ENCODE data around the gene TMBIM1. TPM values are rescaled to one million over a fixed set of nuclear protein-coding genes. Genes with fewer than 3 reads are reported as not detected.

Gene TMBIM1
- total and polyA plus RNA-seq, 9 of the 15 experiments (the other 6 are each of a cell fraction or from before 2014, with no cell fraction given) = 14.2 to 105 (median 47.0) TPM

DNA sequence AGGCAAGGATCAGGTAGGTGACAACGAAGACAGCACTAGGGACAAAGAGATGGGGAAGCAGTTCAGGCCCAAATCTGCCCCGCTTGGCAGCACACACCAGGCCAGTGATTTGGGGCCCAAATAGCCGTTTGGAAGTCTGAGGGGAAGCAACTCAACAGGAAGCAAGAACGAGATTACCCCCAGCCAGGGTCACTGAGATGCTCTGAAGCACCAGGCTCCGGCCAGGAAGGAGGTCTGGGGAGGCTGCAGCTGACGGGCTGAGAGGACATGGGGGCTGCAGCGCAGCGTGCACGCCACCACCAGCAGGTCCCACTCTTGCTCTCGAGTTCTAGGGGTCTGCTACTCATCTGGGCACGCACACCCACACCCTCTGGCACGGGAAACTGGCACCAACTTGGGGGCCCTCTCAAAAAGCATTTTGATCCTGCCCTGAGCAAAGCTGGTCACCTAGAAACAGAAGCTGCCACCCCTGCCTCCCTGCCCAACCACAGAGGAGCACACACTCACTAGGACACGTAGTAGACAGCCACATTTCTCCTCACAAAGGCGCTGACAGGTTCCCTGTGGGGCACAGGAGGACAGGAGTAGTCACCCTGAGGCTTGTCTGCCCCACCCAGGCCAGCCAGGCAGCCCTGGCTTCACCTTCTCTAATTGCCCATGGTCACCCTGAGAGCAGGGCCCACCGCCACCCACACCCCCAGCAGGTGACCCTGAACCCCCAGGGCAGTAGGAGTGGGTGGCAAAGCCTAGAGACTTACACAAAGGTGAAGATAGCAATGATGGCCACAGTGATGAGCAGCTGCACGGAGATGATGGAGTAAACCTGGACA is 13.6 kb downstream of the TMBIM1 start:
- CTCF ChIA-PET (ENCODE audit: low intra/inter-chr PET ratio) = no interaction called here
- H2AFZ ChIP-seq (ENCODE audit: low read depth, low read length) = no peak overlapping the region

GRCh38 chr2:218277921-218278320 is 14.4 kb downstream of the TMBIM1 start:
- Histone ChIP-seq H3K36me3 (ENCODE audit: control insufficient read depth, insufficient read depth, low read length) (peaks cover 92% of the 10 kb centered on the region), H3K9me3 (replicated peaks; ENCODE audit: control insufficient read depth, insufficient read depth, low read depth, low read length) (no peaks in the 10 kb centered on the region), H3K9ac (ENCODE audit: insufficient read depth in 1 of 2, low read depth in 2 of 2, low read length in 2 of 2) (no peak overlapping the region), H3K9me1 (ENCODE audit: control insufficient read depth, insufficient read depth, low read length) (no peaks in the 10 kb centered on the region), H3K4me1 (replicated peaks in 1 of 2; ENCODE audit: control insufficient read depth in 2 of 2, insufficient read depth in 2 of 2, low read length in 2 of 2) (peaks cover 0 to 14% of the 10 kb centered on the region in 2 experiments; a peak in 3 of 5 replicates), H3K27ac (ENCODE audit: extremely low read depth, low read depth, low read length) (no peak overlapping the region), H2AFZ (ENCODE audit: low read depth, low read length) (no peak overlapping the region), H3K4me2 (ENCODE audit: insufficient read depth, low read length) (no peak overlapping the region), H3K27me3 (ENCODE audit: control insufficient read depth in 2 of 2, insufficient read depth in 2 of 2, low read length in 2 of 2) (no peaks in the 10 kb centered on the region), H3K79me2 (ENCODE audit: control insufficient read depth, insufficient read depth, low read length) (peaks cover 15% of the 10 kb centered on the region), H3K4me3 (no peak overlapping the region), H4K20me1 (replicated peaks; ENCODE audit: control insufficient read depth, insufficient read depth, low read length) (0 out of 2 replicates have a peak, but pooled peaks cover 5% of the 10 kb centered on the region)
- in situ Hi-C loops (cut with MboI) = no loop called here
- intact Hi-C loops (cut with micrococcal nuclease) = loop anchor here (10.0 kb wide), 1 partner anchor 367 kb away; no protein-coding TSS in a partner anchor
- CTCF ChIA-PET (ENCODE audit: low intra/inter-chr PET ratio) = no interaction called here
- DNase-seq (ENCODE audit: extremely low read depth in 1 of 4, low spot score in 3 of 4) = no peak
- FAIRE-seq = no peak
- POLR2A ChIA-PET = interaction anchor here (2.7 kb wide), 1 partner anchor 9 kb away, joined by 9 read pairs; no protein-coding TSS in a partner anchor
- WGBS (ENCODE audit: insufficient coverage, low coverage, missing lambda C conversion rate) = 84% methylated on average over 6 of the region's 7 CpGs
- ATAC-seq = no peak
- no TSS peak for BruUV-seq (replicated peaks)
- TF ChIP-seq, protein P1, sequence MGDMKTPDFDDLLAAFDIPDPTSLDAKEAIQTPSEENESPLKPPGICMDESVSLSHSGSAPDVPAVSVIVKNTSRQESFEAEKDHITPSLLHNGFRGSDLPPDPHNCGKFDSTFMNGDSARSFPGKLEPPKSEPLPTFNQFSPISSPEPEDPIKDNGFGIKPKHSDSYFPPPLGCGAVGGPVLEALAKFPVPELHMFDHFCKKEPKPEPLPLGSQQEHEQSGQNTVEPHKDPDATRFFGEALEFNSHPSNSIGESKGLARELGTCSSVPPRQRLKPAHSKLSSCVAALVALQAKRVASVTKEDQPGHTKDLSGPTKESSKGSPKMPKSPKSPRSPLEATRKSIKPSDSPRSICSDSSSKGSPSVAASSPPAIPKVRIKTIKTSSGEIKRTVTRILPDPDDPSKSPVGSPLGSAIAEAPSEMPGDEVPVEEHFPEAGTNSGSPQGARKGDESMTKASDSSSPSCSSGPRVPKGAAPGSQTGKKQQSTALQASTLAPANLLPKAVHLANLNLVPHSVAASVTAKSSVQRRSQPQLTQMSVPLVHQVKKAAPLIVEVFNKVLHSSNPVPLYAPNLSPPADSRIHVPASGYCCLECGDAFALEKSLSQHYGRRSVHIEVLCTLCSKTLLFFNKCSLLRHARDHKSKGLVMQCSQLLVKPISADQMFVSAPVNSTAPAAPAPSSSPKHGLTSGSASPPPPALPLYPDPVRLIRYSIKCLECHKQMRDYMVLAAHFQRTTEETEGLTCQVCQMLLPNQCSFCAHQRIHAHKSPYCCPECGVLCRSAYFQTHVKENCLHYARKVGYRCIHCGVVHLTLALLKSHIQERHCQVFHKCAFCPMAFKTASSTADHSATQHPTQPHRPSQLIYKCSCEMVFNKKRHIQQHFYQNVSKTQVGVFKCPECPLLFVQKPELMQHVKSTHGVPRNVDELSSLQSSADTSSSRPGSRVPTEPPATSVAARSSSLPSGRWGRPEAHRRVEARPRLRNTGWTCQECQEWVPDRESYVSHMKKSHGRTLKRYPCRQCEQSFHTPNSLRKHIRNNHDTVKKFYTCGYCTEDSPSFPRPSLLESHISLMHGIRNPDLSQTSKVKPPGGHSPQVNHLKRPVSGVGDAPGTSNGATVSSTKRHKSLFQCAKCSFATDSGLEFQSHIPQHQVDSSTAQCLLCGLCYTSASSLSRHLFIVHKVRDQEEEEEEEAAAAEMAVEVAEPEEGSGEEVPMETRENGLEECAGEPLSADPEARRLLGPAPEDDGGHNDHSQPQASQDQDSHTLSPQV (IDR thresholded peaks at IDR 0.05) = no peak
- TF ChIP-seq ZNF12 (CRISPR knock-in tag; IDR thresholded peaks at IDR 0.05) = no peak
- TF ChIP-seq SMC3 (conservative IDR thresholded peaks at IDR 0.05; ENCODE audit: insufficient read depth, low read depth, low read length) = no peak
- TF ChIP-seq SLC30A9 (CRISPR knock-in tag; IDR thresholded peaks at IDR 0.05) = no peak
- no peak for TF ChIP-seq NFE2L1 (tag; IDR thresholded peaks at IDR 0.05; ENCODE audit: borderline replicate concordance, low read depth)
- TF ChIP-seq HDAC6 (IDR thresholded peaks at IDR 0.05; ENCODE audit: low read depth, low read length) = no peak

More for the DNA sequence above, 13.6 kb downstream of the TMBIM1 start:
- H3K4me3 ChIP-seq = no peak overlapping the region
- TF ChIP-seq RBM22 (IDR thresholded peaks at IDR 0.05; ENCODE audit: low read depth, low read length, poor library complexity, severe bottlenecking) (peak; percentile 15), RBFOX2 (IDR thresholded peaks at IDR 0.05; ENCODE audit: low read depth, low read length) (peak; percentile 51), POLR2G (IDR thresholded peaks at IDR 0.05; ENCODE audit: low read depth, low read length) (peak; percentile 44), FIP1L1 (IDR thresholded peaks at IDR 0.05; ENCODE audit: low read depth, low read length, poor library complexity, severe bottlenecking) (no peak)
- H3K9ac ChIP-seq (ENCODE audit: insufficient read depth in 1 of 2, low read depth in 2 of 2, low read length in 2 of 2) = 0 out of 4 replicates have a peak overlapping the region, but pooled peaks of 1 of the 2 experiments have one; percentile 55
- H3K27ac ChIP-seq (ENCODE audit: extremely low read depth, low read depth, low read length) = no peak overlapping the region
- no peaks in the 10 kb centered on the region for H3K9me1 ChIP-seq (ENCODE audit: control insufficient read depth, insufficient read depth, low read length)
- ATAC-seq (no peak), DNase-seq (ENCODE audit: extremely low read depth in 1 of 4, low spot score in 3 of 4) (no peak), FAIRE-seq (no peak)
- H3K4me2 ChIP-seq (ENCODE audit: insufficient read depth, low read length) = no peak overlapping the region
- H3K9me3 ChIP-seq (replicated peaks; ENCODE audit: control insufficient read depth, insufficient read depth, low read depth, low read length) = no peaks in the 10 kb centered on the region
- POLR2A ChIA-PET = interaction anchor here (2.7 kb wide), 1 partner anchor 8 kb away, joined by 9 read pairs; no protein-coding TSS in a partner anchor
- no TSS peak for BruUV-seq (replicated peaks)
- peaks cover 23% of the 10 kb centered on the region for H3K79me2 ChIP-seq (ENCODE audit: control insufficient read depth, insufficient read depth, low read length)
- in situ Hi-C loops (cut with MboI) (no loop called here), intact Hi-C loops (cut with micrococcal nuclease) (loop anchor here (10.0 kb wide), 1 partner anchor 366 kb away; no protein-coding TSS in a partner anchor)
- H4K20me1 ChIP-seq (replicated peaks; ENCODE audit: control insufficient read depth, insufficient read depth, low read length) = 0 out of 2 replicates have a peak, but pooled peaks cover 5% of the 10 kb centered on the region
- H3K27me3 ChIP-seq (ENCODE audit: control insufficient read depth in 2 of 2, insufficient read depth in 2 of 2, low read length in 2 of 2) = no peaks in the 10 kb centered on the region
- peaks cover 94% of the 10 kb centered on the region for H3K36me3 ChIP-seq (ENCODE audit: control insufficient read depth, insufficient read depth, low read length)
- H3K4me1 ChIP-seq (replicated peaks in 1 of 2; ENCODE audit: control insufficient read depth in 2 of 2, insufficient read depth in 2 of 2, low read length in 2 of 2) = peaks cover 0 to 10% of the 10 kb centered on the region in 2 experiments; a peak in 2 of 5 replicates
- WGBS (ENCODE audit: insufficient coverage, low coverage, missing lambda C conversion rate) = 91% methylated on average over 11 of the region's 16 CpGs
